Stomach (tissue), 4 donors: ENCODE measurements around the gene FAAP100.

Source experiments
- EP300 ChIP-seq: sonication (generic); formaldehyde crosslinking; IDR thresholded peaks from one replicate; pipeline ENCODE4 v1.6.1; 2017; ENCODE audit warnings: antibody characterized with exemption
- POLR2AphosphoS5 ChIP-seq, 3 donors: sonication (generic); formaldehyde crosslinking; IDR thresholded peaks; one replicate each; pipeline ENCODE4 v1.6.1; 2016; ENCODE audit warnings: antibody characterized with exemption in 3 of 3
- TF ChIP-seq, protein P1 (sequence below), 7 experiments: fragments of 450-650 bp in 4 of 7; fragments of 200-600 bp in 3 of 7; sonication (generic) in 3 of 7; IDR thresholded peaks; one replicate each; pipeline ENCODE4 v1.5.1; 2016 to 2019; ENCODE audit warnings: antibody characterized with exemption in 7 of 7, control low read depth in 2 of 7, mild to moderate bottlenecking in 1 of 7

GRCh38 chr17:81582749-81583148 is 30.6 kb upstream of the FAAP100 start:
- TF ChIP-seq, protein P1, sequence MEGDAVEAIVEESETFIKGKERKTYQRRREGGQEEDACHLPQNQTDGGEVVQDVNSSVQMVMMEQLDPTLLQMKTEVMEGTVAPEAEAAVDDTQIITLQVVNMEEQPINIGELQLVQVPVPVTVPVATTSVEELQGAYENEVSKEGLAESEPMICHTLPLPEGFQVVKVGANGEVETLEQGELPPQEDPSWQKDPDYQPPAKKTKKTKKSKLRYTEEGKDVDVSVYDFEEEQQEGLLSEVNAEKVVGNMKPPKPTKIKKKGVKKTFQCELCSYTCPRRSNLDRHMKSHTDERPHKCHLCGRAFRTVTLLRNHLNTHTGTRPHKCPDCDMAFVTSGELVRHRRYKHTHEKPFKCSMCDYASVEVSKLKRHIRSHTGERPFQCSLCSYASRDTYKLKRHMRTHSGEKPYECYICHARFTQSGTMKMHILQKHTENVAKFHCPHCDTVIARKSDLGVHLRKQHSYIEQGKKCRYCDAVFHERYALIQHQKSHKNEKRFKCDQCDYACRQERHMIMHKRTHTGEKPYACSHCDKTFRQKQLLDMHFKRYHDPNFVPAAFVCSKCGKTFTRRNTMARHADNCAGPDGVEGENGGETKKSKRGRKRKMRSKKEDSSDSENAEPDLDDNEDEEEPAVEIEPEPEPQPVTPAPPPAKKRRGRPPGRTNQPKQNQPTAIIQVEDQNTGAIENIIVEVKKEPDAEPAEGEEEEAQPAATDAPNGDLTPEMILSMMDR (IDR thresholded peaks at IDR 0.05), result no peak
- TF ChIP-seq POLR2AphosphoS5 (IDR thresholded peaks at IDR 0.05) (no peak), EP300 (no peak)
